Lung microvascular endothelial cell (primary cell): ENCODE measurements around the gene RGS5. TPM values are rescaled to one million over a fixed set of nuclear protein-coding genes. Genes with fewer than 3 reads are reported as not detected.

Source experiments
- DNase-seq, 2 donors: peaks; one replicate each; pipeline versions ENCODE4 v3.0.0 to v3.0.0-alpha.2; 2010; ENCODE audit warnings: low read depth in 2 of 2
- total RNA-seq: library from RNA; depleted of rRNA; stranded (reverse); fragments of >200 nt; gene quantifications from 2 replicates; pipeline ENCODE4 v1.2.1, GENCODE V29; 2014

RGS5 gene
- total RNA-seq, 1 donor from 2014 or later: 6.0 TPM

DNA sequence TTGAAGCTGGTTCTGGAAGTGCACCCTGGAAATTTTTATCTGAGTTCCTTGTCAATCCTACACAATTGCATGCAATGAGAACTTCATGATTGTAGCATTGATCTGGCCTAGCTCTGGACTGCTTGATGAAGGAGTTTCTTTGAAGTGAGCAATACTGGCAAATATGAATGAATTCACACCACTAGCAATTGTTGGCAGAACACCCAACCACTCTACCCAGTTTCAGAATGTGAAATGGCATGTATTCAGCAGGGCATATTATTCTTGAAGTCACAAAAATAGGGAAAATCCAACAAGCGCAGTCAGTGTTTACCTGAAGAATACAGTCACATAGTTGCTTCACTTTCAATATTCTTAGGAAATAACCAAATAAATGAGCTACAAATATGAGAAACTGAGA is 57.3 kb downstream of the RGS5 start:
- DNase-seq: no peak

DNA sequence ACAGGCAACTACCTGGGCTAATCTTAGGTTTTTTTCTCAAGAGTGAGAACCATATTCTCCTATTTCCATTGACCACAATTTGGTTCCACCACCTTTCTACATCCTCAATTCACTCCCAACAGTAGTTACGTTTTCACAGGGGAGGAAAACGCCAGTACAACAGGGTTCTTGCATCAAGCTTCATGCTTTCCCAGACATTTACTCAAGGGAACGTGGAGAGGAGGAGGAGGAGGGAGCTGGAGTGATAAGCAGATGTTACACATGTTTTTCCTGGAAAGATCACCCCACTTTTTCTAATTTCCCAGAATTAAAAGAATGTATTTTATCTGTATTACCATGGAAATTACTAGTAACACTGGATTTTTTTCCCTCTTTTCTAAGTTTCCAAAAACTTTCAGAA is 58.3 kb downstream of the RGS5 start:
- no peak for DNase-seq

- DNase-seq: no peak
Measured at GRCh38 chr1:163142152-163142551, 60.6 kb downstream of the RGS5 start.

GRCh38 chr1:163141556-163141955 is 61.2 kb downstream of the RGS5 start:
- no peak for DNase-seq

DNA sequence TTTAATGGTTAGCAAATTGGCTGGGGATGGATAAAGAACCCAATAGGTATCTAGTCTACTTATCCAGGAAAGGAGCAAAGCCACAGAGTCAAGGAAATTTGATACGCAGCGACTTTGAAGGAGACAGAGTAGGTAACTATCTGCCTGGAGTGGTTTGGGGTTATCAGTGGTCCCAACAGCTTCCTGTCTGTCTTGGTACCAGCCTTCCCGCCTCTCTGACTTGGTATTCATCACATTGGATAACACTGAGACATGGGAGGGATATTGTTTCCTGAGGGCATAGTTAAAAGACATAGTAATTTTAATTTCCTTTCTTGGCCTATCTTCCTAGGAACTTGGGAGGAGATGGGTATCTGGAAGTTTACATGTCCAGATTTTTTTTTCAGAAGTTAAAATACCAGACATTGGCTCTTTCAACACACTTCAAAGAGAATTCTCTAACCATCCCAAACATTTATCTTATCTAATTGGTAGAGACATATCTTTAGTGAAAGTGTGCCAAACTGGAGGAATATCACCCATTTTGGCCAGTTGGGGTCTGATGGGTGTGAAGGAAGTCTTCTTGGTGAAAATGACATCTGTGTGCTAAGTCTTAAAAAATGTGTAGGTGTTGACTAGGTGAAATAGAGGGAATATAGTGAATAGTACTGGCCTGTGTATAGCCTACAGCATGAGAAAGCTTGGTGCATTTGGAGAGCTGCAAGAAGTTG is 65.0 kb downstream of the RGS5 start:
- no peak for DNase-seq

DNA sequence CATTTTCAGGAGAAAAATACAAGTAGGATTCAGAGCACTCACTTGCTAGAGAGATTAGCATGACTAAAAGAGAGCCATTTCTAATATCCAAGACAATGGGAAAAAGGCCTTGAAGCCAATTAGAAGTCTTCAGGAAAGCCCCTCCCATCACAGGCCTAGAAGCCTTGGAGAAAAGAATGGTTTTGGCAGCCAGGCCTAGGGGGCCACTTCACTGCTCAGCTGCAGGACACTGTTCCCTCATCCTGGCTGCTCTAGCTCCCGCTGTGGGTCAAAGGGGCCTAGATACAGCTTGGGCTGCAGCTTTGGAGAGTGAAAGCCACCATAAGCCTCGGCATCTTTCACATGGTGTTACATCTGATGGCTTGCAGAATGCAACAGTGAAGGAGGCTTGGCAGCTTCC is 70.7 kb downstream of the RGS5 start:
- no peak for DNase-seq

GRCh38 chr1:163130225-163130856 is 72.4 kb downstream of the RGS5 start:
- no peak for DNase-seq

DNA sequence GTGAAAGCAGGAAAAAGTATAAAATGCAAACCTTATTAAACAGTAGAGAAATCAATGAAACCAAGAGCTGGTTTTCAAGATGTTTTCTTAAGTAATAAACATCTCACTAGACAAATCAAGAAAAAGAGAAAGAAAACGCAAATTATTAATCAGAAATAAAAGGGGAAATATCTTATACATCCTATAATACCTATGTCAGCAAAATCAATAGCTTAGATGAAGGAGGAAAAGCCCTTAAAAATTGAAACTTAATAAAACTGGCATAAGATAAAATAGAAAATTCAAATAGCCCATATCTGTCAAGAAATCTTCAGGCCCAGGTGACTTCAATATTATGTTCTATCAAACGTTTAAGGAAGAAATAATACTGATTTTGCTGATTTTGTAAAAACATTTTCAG is 74.4 kb downstream of the RGS5 start:
- DNase-seq: no peak

DNA sequence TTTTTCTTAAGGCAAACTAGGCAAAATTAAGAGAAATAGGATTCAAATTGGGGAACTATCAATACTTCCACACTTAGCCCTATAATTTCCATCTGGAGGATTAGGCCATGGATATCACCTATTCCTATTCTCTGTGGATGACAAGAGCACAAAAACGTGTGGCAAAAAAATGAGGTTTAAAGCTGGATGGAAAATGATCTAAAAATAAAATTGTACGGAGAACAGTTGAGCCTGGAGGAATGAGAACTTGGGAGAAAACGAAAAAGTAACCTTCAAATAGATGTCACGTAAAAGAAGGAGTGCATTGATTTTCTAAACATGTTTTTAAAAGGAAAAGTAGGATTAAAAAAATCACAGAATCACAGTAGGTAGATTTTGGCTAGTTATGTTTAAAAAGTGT is 77.9 kb downstream of the RGS5 start:
- no peak for DNase-seq

GRCh38 chr1:163120372-163120771 is 82.3 kb downstream of the RGS5 start:
- DNase-seq: no peak

DNA sequence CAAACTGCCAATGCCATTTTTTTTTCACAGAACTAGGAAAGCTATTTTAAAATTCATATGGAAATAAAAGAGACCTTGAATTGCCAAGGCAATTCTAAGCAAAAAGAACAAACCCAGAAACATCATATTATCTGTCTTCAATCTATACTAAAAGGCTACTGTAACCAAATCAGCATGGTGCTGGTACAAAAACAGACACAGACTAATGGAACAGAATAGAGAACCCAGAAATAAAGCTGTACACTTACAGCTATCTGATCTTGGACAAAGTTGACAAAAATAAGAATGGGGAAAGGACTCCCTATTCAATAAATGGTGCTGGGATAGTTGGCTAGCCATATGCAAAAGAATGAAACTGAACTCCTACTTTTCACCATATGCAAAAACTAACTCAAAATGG is 83.0 kb downstream of the RGS5 start:
- DNase-seq: no peak

DNA sequence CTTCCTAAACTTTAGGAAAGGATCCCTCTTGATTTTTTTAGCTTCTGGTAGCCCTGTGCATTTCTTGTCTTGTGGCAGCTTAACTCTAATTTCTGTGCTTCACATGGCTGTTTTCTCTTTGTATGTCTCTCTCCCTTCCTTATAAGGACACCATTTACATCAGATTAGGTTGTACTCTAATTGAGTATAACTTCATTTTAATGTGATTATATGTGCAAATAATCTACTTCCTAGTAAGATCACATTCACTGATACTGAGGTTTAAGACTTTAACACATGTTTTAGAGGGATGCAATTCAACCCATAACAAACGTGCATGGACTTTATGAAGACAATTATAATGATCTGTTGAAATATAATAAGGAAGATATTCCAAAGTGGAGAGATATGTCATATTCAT is 86.8 kb downstream of the RGS5 start:
- DNase-seq: no peak

- no peak for DNase-seq
Measured at GRCh38 chr1:163107655-163108054, 95.1 kb downstream of the RGS5 start.

- no peak for DNase-seq
Measured at GRCh38 chr1:163106364-163106987, 96.2 kb downstream of the RGS5 start.

DNA sequence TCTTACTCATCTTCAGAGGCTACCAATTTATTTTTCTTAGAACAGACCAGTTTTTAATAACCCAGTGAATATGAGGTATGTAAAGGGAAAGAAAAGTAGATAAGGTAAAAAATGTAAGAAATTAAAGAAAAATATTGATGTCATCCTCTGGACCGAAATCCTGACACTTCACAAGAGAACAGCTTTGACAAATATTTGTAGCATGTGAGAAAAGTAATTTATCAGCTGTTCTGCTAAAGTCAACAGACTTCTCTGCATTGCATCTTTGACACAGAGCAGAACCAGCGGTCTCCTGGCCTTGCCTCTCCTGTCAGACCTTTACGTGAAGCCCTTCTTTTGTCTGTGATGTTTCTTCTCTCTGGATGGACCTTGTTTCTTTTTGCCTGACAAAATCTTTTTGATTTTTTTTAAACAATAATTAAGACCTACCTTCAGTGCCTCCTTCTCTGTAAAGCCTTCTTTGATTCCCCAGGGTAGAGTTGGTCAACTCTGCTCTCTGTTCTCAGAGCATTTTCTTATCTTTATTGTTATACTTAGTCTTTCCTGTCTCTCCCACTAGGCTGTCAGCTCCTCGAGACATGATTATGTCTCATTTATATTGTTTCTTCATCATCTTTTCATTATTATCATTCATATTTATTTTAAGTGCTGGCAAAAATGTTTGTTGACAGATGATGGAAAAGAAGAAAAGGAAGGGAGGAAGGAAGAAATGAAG is 98.2 kb downstream of the RGS5 start:
- no peak for DNase-seq

DNA sequence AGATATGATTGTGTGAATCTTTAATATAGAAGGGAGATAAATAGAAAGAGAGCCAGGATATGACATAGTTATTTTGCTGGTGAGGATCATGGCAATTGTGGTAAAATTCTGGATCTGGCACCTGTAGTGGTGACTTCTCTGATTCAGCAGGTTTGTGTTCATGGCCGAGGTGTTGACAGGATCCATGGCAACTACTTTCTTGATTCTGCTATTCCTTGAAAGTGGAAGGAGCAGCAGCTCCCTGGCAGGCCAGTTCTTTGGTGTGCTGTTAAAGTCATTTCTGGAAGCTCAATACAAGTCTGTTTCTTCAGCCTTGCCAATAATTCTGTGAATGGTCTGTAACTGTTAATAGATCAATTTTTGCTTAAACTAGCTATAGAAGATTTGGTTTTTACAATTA is 100.1 kb downstream of the RGS5 start:
- DNase-seq: no peak

DNA sequence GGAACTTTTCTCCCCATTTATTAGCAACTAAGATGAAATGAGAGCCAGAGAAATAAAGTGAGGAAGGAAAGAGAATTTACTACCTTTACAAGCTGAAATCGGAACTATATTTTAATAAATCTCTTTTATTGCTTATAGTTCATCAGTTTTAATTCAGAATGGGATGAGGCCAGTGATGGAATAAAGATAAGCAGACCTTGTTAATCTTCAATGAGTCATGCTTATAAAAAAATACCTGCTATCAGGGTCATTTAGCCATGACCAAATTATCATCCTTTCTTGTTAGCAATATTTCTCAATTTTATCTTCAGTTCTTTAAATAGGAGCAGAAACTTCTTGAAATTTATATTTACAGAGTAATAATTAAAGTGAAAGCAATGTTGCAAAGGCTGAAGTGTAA is 107.5 kb downstream of the RGS5 start:
- no peak for DNase-seq

DNA sequence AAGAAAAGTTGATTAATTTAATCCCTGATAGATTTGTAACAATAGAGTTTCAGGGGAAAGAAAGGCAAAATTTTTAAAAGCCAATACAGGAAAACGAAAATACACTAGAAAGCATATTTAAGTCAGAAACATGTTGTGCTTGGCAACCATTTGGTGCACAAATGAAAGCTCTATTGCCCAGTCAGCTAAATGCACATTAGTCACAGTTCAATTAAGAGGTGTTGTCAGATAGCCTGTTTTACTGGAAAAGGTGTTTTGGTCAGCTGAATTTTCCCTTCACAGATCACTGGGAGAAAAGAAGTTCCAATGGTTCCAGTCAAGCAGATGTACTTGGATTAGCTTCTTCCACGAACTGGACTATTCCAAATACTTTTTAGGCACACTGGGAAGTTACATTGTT is 108.1 kb downstream of the RGS5 start:
- peak in 1 of 2 donors; percentile 63 for DNase-seq

- peak in 1 of 2 donors; percentile 3 for DNase-seq
Measured at GRCh38 chr1:163094182-163094581, 108.5 kb downstream of the RGS5 start.

DNA sequence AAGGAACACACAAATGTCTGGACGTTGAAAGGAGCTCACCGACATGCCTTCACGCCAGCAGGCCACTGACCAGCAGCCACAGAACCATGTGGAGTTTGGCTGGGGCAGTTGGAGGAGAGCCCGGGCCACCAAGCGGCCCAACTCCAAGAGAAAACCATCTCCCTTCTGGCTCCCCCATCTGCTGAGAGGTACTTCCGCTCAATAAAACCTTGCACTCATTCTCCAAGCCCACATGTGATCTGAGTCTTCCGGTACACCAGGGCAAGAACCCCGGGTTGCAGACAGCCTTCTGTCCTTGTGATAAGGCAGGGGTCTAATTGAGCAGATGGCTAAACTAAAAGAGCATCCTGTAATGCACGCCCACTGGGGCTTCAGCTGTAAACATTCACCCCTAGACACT is 109.1 kb downstream of the RGS5 start:
- DNase-seq: no peak

GRCh38 chr1:163093169-163093568 is 109.5 kb downstream of the RGS5 start:
- DNase-seq: no peak
